GM12878 (cell line): Measurements from ENCODE around the gene RAB7B. TPM values are rescaled to one million over a fixed set of nuclear protein-coding genes. Genes with fewer than 3 reads are reported as not detected.

ENCODE experiments used
- ATAC-seq: fragments of 200-7000 bp; cut with Tn5 transposase; 3 replicates; pipeline ENCODE4 v1.9.1; 2020; ENCODE audit warnings: mild to moderate bottlenecking, moderate library complexity
- BruUV-seq: library from RNA; stranded (reverse); fragments of 400-500 nt; replicated peaks from 2 replicates; lab custom pipeline; 2021; lab: Mats Ljungman, UMichigan
- CTCF ChIA-PET: fragments of 300-600 bp; sonication (Branson Sonifier 250); formaldehyde crosslinking; extraction: SDS; loops from one replicate; lab custom pipeline; 2021; ENCODE audit warnings: inconsistent platforms; lab: Yijun Ruan, JAX
- POLR2A ChIA-PET: fragments of 350-600 bp; formaldehyde crosslinking; extraction: SDS; loops from one replicate; lab custom pipeline; 2021; ENCODE audit warnings: inconsistent platforms; lab: Charles Lee
- RAD21 ChIA-PET: fragments of 300-600 bp; sonication (Branson Sonifier 250); formaldehyde crosslinking; loops from one replicate; lab custom pipeline; 2023; ENCODE audit warnings: antibody characterized with exemption; ENCODE audit not compliant: unreplicated experiment; lab: Charles Lee
- SMC1A ChIA-PET: fragments of 300-600 bp; sonication (Branson Sonifier 250); formaldehyde crosslinking; loops from one replicate; lab custom pipeline; 2023; ENCODE audit not compliant: unreplicated experiment, uncharacterized antibody; lab: Charles Lee
- DNase-seq: peaks from one replicate; pipeline ENCODE4 v3.0.0-alpha.2; 2011; ENCODE audit warnings: low read depth, low spot score
- FAIRE-seq: peaks from 3 replicates; lab custom pipeline; 2011; peaks lifted over from hg19 to GRCh38; lab: Jason Lieb, UNC
- H2AFZ ChIP-seq: 2 replicates; pipeline ENCODE4 v1.6.0; 2011; ENCODE audit warnings: low read depth, low read length, control low read depth; ENCODE audit not compliant: control insufficient read depth
- H3K27ac ChIP-seq: 2 replicates; pipeline ENCODE4 v1.5.1; 2011; ENCODE audit warnings: control low read depth; ENCODE audit not compliant: control insufficient read depth, insufficient read depth
- H3K27me3 ChIP-seq, 2 experiments: replicated peaks in 1 of 2; 2 replicates each; pipeline versions ENCODE4 v1.6.0 to v1.6.1; 2011; ENCODE audit warnings: low read length in 1 of 2; ENCODE audit not compliant: control insufficient read depth in 2 of 2, insufficient read depth in 2 of 2
- H3K36me3 ChIP-seq, 2 experiments: 2 replicates each; pipeline ENCODE4 v1.5.1; 2011; ENCODE audit warnings: low read length in 1 of 2; ENCODE audit not compliant: control insufficient read depth in 2 of 2, insufficient read depth in 2 of 2
- H3K4me1 ChIP-seq: 2 replicates; pipeline ENCODE4 v1.6.1; 2011; ENCODE audit warnings: mild to moderate bottlenecking, low read length, moderate library complexity, mixed read lengths; ENCODE audit not compliant: control insufficient read depth, insufficient read depth
- H3K4me2 ChIP-seq: 2 replicates; pipeline ENCODE4 v1.6.0; 2011; ENCODE audit warnings: control low read depth; ENCODE audit not compliant: control insufficient read depth, insufficient read depth
- H3K4me3 ChIP-seq: fragments of 200-600 bp; sonication (generic); 2 replicates; pipeline ENCODE4 v1.5.1; 2016
- H3K79me2 ChIP-seq: 2 replicates; pipeline ENCODE4 v1.6.0; 2011; ENCODE audit warnings: low read length; ENCODE audit not compliant: control insufficient read depth, insufficient read depth
- H3K9ac ChIP-seq: 2 replicates; pipeline ENCODE4 v1.8.0; 2011; ENCODE audit warnings: low read length, control low read depth, mixed read lengths; ENCODE audit not compliant: control insufficient read depth, insufficient read depth
- H3K9me3 ChIP-seq: replicated peaks from 3 replicates; pipeline ENCODE4 v1.5.1; 2011; ENCODE audit warnings: mild to moderate bottlenecking, low read length; ENCODE audit not compliant: control insufficient read depth, insufficient read depth
- H4K20me1 ChIP-seq: 2 replicates; pipeline ENCODE4 v1.6.0; 2011; ENCODE audit not compliant: control insufficient read depth, insufficient read depth
- DPF2 ChIP-seq: fragments of 450-650 bp; IDR thresholded peaks from 2 replicates; pipeline ENCODE4 v1.6.1; 2017; ENCODE audit warnings: mild to moderate bottlenecking
- ETV6 ChIP-seq, 2 experiments: fragments of 450-650 bp in 1 of 2; IDR thresholded peaks in 1 of 2; conservative IDR thresholded peaks in 1 of 2; 2 replicates each; pipeline ENCODE4 v1.6.1; 2014; ENCODE audit warnings: antibody characterized with exemption in 1 of 2, borderline replicate concordance in 1 of 2, low read depth in 1 of 2, mild to moderate bottlenecking in 1 of 2, moderate library complexity in 1 of 2
- EZH2 ChIP-seq: IDR thresholded peaks from 2 replicates; pipeline ENCODE4 v1.6.1; 2012; ENCODE audit warnings: low read depth, mild to moderate bottlenecking, control low read depth, inconsistent platforms, low read length, borderline replicate concordance; ENCODE audit not compliant: control insufficient read depth
- FOS ChIP-seq: IDR thresholded peaks from 3 replicates; pipeline ENCODE4 v1.6.1; 2011; ENCODE audit warnings: borderline replicate concordance; ENCODE audit not compliant: insufficient read length; ENCODE audit errors: extremely low read depth
- GATAD2B ChIP-seq: fragments of 450-650 bp; conservative IDR thresholded peaks from 2 replicates; pipeline ENCODE4 v1.6.1; 2017; ENCODE audit warnings: low read depth, mild to moderate bottlenecking, moderate library complexity
- JUNB ChIP-seq: IDR thresholded peaks from 2 replicates; pipeline ENCODE4 v1.6.1; 2016; ENCODE audit warnings: antibody characterized with exemption, mild to moderate bottlenecking
- LARP7 ChIP-seq: fragments of 450-650 bp; IDR thresholded peaks from 2 replicates; pipeline ENCODE4 v1.6.1; 2017; ENCODE audit warnings: mild to moderate bottlenecking
- MEF2B ChIP-seq: fragments of 450-650 bp; IDR thresholded peaks from 2 replicates; pipeline ENCODE4 v1.6.1; 2018; ENCODE audit warnings: mild to moderate bottlenecking, moderate library complexity; ENCODE audit not compliant: partially characterized antibody, poor library complexity, severe bottlenecking
- NFYA ChIP-seq: IDR thresholded peaks from 2 replicates; pipeline ENCODE4 v1.6.1; 2011; ENCODE audit warnings: low read depth, mild to moderate bottlenecking, low read length, improper control_type of control experiment, borderline replicate concordance
- RUNX3 ChIP-seq: IDR thresholded peaks from 2 replicates; pipeline ENCODE4 v1.6.1; 2012; ENCODE audit warnings: low read length, inconsistent platforms
- SMAD1 ChIP-seq: fragments of 450-650 bp; IDR thresholded peaks from 2 replicates; pipeline ENCODE4 v1.6.1; 2018; ENCODE audit warnings: mild to moderate bottlenecking, low read depth; ENCODE audit not compliant: partially characterized antibody
- SUZ12 ChIP-seq: fragments of 200-600 bp; sonication (generic); IDR thresholded peaks from one replicate; pipeline ENCODE4 v1.6.1; 2018; ENCODE audit warnings: antibody characterized with exemption, mild to moderate bottlenecking; ENCODE audit not compliant: unreplicated experiment
- WGBS: methylation state at CpG from one replicate; pipeline ENCODE4 v1.1.6; 2016; ENCODE audit warnings: low lambda C conversion rate; ENCODE audit not compliant: insufficient replicate concordance, insufficient coverage; ENCODE audit errors: missing lambda C conversion rate; 5-methylcytosine and 5-hydroxymethylcytosine counted together
- in situ Hi-C: fragments of 300-500 bp; cut with MboI; formaldehyde crosslinking; loops from 9 replicates; pipeline ENCODE4 v1.14.3; 2018; ENCODE audit warnings: mixed read lengths
- intact Hi-C: fragments of 100-400 bp; cut with micrococcal nuclease; formaldehyde crosslinking; loops from one replicate; pipeline ENCODE4 v1.14.2; 2022; ENCODE audit not compliant: unreplicated experiment
- polyA plus RNA-seq, 11 experiments: library from polyadenylated mRNA; depleted of rRNA in 4 of 11; unstranded in 6 of 11; stranded (reverse) in 5 of 11; fragments of >200 nt; fragmentation: Nextera tagmentation in 4 of 11; fragmentation: Illumina TruSeq in 1 of 11; extraction: Ambion mirVana in 4 of 11; extraction: Trizol in 1 of 11; gene quantifications; 1 replicate in 1 of 11; 2 replicates in 10 of 11; pipeline versions ENCODE4 v1.2.1 to v1.2.3, GENCODE V29; 2011 to 2016; ENCODE audit warnings: inconsistent platforms in 2 of 11, missing spikeins in 2 of 11, low read depth in 1 of 11
- total RNA-seq, 4 experiments: library from RNA; depleted of rRNA in 3 of 4; stranded (reverse); fragments of >200 nt in 3 of 4; fragmentation: Illumina TruSeq in 1 of 4; extraction: Trizol in 1 of 4; gene quantifications; 2 replicates each; pipeline versions ENCODE4 v1.2.1 to v1.2.3, GENCODE V29; 2013 to 2021

Gene RAB7B
- total and polyA plus RNA-seq, 10 of the 15 experiments (the other 5 are each of a cell fraction or from before 2014, with no cell fraction given): 0.09 TPM; not detected in 9

DNA sequence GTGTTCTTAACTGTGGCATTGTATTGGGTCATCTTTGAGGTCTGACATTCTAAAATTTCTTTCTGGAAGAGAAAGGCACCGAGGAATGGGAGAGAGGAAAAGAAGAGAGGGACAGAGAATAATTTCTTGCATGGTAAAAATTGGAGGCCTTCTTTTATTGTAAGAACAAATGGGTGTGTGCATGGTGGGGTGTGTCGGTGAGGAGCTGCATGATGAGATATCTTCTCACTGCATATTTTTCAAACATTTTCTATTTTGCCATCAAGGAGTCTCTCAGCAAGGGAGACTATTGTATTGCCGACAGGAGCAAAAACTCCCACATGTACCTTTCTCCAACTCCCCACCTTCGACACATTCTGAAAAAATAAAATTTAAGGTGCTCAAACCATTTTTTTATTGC is 27.0 kb upstream of the RAB7B start:
- 46% methylated on average over 4 of the region's 4 CpGs for WGBS
- POLR2A ChIA-PET: interaction anchor here (1.0 kb wide), 1 partner anchor 19 kb away, joined by 3 read pairs; no protein-coding TSS in a partner anchor
- Histone ChIP-seq H3K4me3 (no peak overlapping the region), H3K9me3 (peaks cover 3% of the 10 kb centered on the region; the same call in 2 of the 3 replicates), H3K36me3 (no peaks in the 10 kb centered on the region), H3K4me2 (no peak overlapping the region), H2AFZ (no peak overlapping the region), H3K79me2 (peaks cover 3% of the 10 kb centered on the region), H3K9ac (no peak overlapping the region), H4K20me1 (no peaks in the 10 kb centered on the region), H3K4me1 (peaks cover 15% of the 10 kb centered on the region), H3K27me3 (no peaks in the 10 kb centered on the region), H3K27ac (no peak overlapping the region)
- SMC1A ChIA-PET: interaction anchor here (0.8 to 11.4 kb wide), 20 partner anchors 9 to 111 kb away, joined by 3 to 329 read pairs (median 6); no protein-coding TSS in a partner anchor
- CTCF ChIA-PET: interaction anchor here (0.7 to 9.4 kb wide), 36 partner anchors 9 to 633 kb away, joined by 3 to 384 read pairs (median 8); no protein-coding TSS in a partner anchor
- RAD21 ChIA-PET: interaction anchor here (0.6 to 5.9 kb wide), 12 partner anchors 9 to 198 kb away, joined by 3 to 169 read pairs (median 6); no protein-coding TSS in a partner anchor
- in situ Hi-C loops: no loop called here
- no peak for FAIRE-seq
- ATAC-seq: no peak
- BruUV-seq: no TSS peak
- no peak for DNase-seq
- TF ChIP-seq NFYA (no peak), RUNX3 (no peak), DPF2 (no peak), ETV6 (conservative IDR thresholded peaks at IDR 0.05 in 1 of 2, IDR thresholded peaks at IDR 0.05 in 1 of 2; ENCODE audit: borderline replicate concordance in 1 of 2, low read depth in 1 of 2) (no peak), FOS (no peak), GATAD2B (no peak), EZH2 (no peak), LARP7 (no peak), SUZ12 (no peak), JUNB (no peak), MEF2B (no peak), SMAD1 (no peak)
- intact Hi-C loops: loop anchor here (1.0 to 5.0 kb wide), 4 partner anchors 23 to 76 kb away; partner anchors contain the start of gene RHEX
